HepG2 (cell line): ENCODE measurements around the gene UNC5CL. TPM values are rescaled to one million over a fixed set of nuclear protein-coding genes. Genes with fewer than 3 reads are reported as not detected.

Experiments
- KMT2B ChIP-seq: IDR thresholded peaks from 2 replicates; pipeline ENCODE4 v1.6.1; 2016; ENCODE audit warnings: missing genetic modification reagents, missing compliant biosample characterization
- MYC ChIP-seq: sonication (generic); formaldehyde crosslinking; IDR thresholded peaks from 2 replicates; pipeline ENCODE4 v1.9.0; 2021; ENCODE audit warnings: missing genetic modification reagents, borderline replicate concordance
- NAIF1 ChIP-seq: sonication (generic); formaldehyde crosslinking; IDR thresholded peaks from 2 replicates; pipeline ENCODE4 v1.5.0; 2020; ENCODE audit warnings: mild to moderate bottlenecking, missing genetic modification reagents, borderline replicate concordance
- NPAS2 ChIP-seq: sonication (generic); formaldehyde crosslinking; IDR thresholded peaks from 2 replicates; pipeline ENCODE4 v1.8.0; 2022; ENCODE audit warnings: mild to moderate bottlenecking, missing genetic modification reagents, borderline replicate concordance
- POLR2A ChIP-seq, 2 experiments: IDR thresholded peaks; 2 replicates each; pipeline ENCODE4 v1.6.1; 2011; ENCODE audit warnings: low read depth in 2 of 2, low read length in 2 of 2, mild to moderate bottlenecking in 1 of 2, moderate library complexity in 1 of 2; ENCODE audit not compliant: insufficient read depth in 1 of 2
- XRCC5 ChIP-seq: fragments of 200-400 bp; formaldehyde crosslinking; optimal IDR thresholded peaks from 2 replicates; pipeline ENCODE3; 2017; ENCODE audit warnings: mild to moderate bottlenecking, low read length
- ZNF614 ChIP-seq: IDR thresholded peaks from 2 replicates; pipeline ENCODE4 v1.6.1; 2018; ENCODE audit warnings: missing biosample characterization, missing genetic modification reagents, inconsistent platforms, borderline replicate concordance
- ZNF878 ChIP-seq: sonication (generic); formaldehyde crosslinking; IDR thresholded peaks from 2 replicates; pipeline ENCODE4 v1.8.1; 2023; ENCODE audit warnings: mild to moderate bottlenecking, missing genetic modification reagents, moderate library complexity
- ZNF879 ChIP-seq: sonication (generic); formaldehyde crosslinking; IDR thresholded peaks from 2 replicates; pipeline ENCODE4 v1.8.1; 2023; ENCODE audit warnings: missing genetic modification reagents
- polyA plus RNA-seq, 8 experiments: library from polyadenylated mRNA; depleted of rRNA in 3 of 8; stranded (reverse) in 7 of 8; unstranded in 1 of 8; fragments of >200 nt; fragmentation: Illumina TruSeq in 4 of 8; extraction: Trizol in 4 of 8; gene quantifications; 2 replicates each; pipeline versions ENCODE4 v1.2.1 to v1.2.3, GENCODE V29; 2011 to 2016; ENCODE audit warnings: low read depth in 4 of 8, missing spikeins in 1 of 8, mixed read lengths in 1 of 8; ENCODE audit not compliant: insufficient read depth in 1 of 8
- total RNA-seq, 5 experiments: library from RNA; depleted of rRNA; stranded (reverse); fragments of >200 nt; fragmentation: Illumina TruSeq; extraction: Trizol; gene quantifications; 2 replicates each; pipeline ENCODE4 v1.2.3, GENCODE V29; 2016; ENCODE audit warnings: low read depth in 1 of 5
- TF ChIP-seq, protein P1 (sequence below), 2 experiments: sonication (generic) in 1 of 2; formaldehyde crosslinking in 1 of 2; IDR thresholded peaks; 2 replicates each; pipeline versions ENCODE4 v1.6.1 to v1.9.0; 2014 to 2022; ENCODE audit warnings: antibody characterized with exemption in 1 of 2, borderline replicate concordance in 1 of 2, inconsistent platforms in 1 of 2, low read depth in 1 of 2, missing genetic modification reagents in 1 of 2
- TF ChIP-seq, protein P2 (sequence below): sonication (generic); formaldehyde crosslinking; IDR thresholded peaks from 2 replicates; pipeline ENCODE4 v1.4.0; 2020; ENCODE audit warnings: missing genetic modification reagents
- TF ChIP-seq, protein P3 (sequence below): IDR thresholded peaks from 2 replicates; pipeline ENCODE4 v1.6.1; 2016
- TF ChIP-seq, protein P4 (sequence below): sonication (generic); formaldehyde crosslinking; IDR thresholded peaks from 2 replicates; pipeline ENCODE4 v1.8.0; 2022; ENCODE audit warnings: missing genetic modification reagents, mild to moderate bottlenecking, moderate library complexity, borderline replicate concordance
- TF ChIP-seq, protein P5 (sequence below): sonication (generic); formaldehyde crosslinking; IDR thresholded peaks from 2 replicates; pipeline ENCODE4 v1.5.0; 2020; ENCODE audit warnings: mild to moderate bottlenecking, missing genetic modification reagents
- TF ChIP-seq, protein P6 (sequence below): sonication (generic); formaldehyde crosslinking; IDR thresholded peaks from 2 replicates; pipeline ENCODE4 v1.4.0; 2020; ENCODE audit warnings: low read depth, mild to moderate bottlenecking, missing genetic modification reagents

UNC5CL gene
- total and polyA plus RNA-seq, 2 of the 13 experiments (the other 11 are each of a cell fraction or from before 2014, with no cell fraction given) = 2.4 to 2.5 TPM

DNA sequence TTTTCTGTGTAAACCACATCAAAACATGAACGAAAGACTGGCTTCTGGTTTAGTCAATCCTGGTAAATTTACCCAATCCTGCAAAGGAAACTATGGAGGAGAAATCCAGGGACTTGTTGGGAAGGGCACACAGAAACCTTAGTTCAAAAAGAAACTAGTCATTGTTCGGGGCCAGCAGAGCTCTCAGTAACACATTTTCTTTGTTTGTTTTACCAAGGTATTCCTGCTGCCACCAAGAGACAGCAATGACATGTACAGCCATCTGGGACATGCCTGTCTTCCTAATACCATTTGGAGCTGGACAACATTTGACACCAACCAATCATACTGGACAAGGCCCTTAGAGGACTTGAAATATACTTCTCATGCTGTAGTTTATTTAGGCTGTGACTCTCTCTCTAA, 24.9 kb upstream of the UNC5CL start (continued):
- TF ChIP-seq, protein P1, sequence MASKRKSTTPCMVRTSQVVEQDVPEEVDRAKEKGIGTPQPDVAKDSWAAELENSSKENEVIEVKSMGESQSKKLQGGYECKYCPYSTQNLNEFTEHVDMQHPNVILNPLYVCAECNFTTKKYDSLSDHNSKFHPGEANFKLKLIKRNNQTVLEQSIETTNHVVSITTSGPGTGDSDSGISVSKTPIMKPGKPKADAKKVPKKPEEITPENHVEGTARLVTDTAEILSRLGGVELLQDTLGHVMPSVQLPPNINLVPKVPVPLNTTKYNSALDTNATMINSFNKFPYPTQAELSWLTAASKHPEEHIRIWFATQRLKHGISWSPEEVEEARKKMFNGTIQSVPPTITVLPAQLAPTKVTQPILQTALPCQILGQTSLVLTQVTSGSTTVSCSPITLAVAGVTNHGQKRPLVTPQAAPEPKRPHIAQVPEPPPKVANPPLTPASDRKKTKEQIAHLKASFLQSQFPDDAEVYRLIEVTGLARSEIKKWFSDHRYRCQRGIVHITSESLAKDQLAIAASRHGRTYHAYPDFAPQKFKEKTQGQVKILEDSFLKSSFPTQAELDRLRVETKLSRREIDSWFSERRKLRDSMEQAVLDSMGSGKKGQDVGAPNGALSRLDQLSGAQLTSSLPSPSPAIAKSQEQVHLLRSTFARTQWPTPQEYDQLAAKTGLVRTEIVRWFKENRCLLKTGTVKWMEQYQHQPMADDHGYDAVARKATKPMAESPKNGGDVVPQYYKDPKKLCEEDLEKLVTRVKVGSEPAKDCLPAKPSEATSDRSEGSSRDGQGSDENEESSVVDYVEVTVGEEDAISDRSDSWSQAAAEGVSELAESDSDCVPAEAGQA (IDR thresholded peaks at IDR 0.05; ENCODE audit: low read depth) = no peak
- TF ChIP-seq, protein P1 (CRISPR knock-in tag; IDR thresholded peaks at IDR 0.05; ENCODE audit: borderline replicate concordance) = no peak
- TF ChIP-seq ZNF878 (CRISPR knock-in tag) = no peak; the same call in 1 of the 2 replicates
- TF ChIP-seq NPAS2 = no peak
- TF ChIP-seq ZNF879 (CRISPR knock-in tag) = no peak
- TF ChIP-seq, protein P2, sequence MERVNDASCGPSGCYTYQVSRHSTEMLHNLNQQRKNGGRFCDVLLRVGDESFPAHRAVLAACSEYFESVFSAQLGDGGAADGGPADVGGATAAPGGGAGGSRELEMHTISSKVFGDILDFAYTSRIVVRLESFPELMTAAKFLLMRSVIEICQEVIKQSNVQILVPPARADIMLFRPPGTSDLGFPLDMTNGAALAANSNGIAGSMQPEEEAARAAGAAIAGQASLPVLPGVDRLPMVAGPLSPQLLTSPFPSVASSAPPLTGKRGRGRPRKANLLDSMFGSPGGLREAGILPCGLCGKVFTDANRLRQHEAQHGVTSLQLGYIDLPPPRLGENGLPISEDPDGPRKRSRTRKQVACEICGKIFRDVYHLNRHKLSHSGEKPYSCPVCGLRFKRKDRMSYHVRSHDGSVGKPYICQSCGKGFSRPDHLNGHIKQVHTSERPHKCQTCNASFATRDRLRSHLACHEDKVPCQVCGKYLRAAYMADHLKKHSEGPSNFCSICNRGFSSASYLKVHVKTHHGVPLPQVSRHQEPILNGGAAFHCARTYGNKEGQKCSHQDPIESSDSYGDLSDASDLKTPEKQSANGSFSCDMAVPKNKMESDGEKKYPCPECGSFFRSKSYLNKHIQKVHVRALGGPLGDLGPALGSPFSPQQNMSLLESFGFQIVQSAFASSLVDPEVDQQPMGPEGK (CRISPR knock-in tag) = peak; percentile 57; the same call in 1 of the 2 replicates
- TF ChIP-seq, protein P3, sequence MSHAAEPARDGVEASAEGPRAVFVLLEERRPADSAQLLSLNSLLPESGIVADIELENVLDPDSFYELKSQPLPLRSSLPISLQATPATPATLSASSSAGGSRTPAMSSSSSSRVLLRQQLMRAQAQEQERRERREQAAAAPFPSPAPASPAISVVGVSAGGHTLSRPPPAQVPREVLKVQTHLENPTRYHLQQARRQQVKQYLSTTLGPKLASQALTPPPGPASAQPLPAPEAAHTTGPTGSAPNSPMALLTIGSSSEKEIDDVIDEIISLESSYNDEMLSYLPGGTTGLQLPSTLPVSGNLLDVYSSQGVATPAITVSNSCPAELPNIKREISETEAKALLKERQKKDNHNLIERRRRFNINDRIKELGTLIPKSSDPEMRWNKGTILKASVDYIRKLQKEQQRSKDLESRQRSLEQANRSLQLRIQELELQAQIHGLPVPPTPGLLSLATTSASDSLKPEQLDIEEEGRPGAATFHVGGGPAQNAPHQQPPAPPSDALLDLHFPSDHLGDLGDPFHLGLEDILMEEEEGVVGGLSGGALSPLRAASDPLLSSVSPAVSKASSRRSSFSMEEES (CRISPR knock-in tag) = peak; percentile 27; the same call in 1 of the 2 replicates
- TF ChIP-seq, protein P4, sequence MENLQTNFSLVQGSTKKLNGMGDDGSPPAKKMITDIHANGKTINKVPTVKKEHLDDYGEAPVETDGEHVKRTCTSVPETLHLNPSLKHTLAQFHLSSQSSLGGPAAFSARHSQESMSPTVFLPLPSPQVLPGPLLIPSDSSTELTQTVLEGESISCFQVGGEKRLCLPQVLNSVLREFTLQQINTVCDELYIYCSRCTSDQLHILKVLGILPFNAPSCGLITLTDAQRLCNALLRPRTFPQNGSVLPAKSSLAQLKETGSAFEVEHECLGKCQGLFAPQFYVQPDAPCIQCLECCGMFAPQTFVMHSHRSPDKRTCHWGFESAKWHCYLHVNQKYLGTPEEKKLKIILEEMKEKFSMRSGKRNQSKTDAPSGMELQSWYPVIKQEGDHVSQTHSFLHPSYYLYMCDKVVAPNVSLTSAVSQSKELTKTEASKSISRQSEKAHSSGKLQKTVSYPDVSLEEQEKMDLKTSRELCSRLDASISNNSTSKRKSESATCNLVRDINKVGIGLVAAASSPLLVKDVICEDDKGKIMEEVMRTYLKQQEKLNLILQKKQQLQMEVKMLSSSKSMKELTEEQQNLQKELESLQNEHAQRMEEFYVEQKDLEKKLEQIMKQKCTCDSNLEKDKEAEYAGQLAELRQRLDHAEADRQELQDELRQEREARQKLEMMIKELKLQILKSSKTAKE (CRISPR knock-in tag) = no peak
- TF ChIP-seq KMT2B (CRISPR knock-in tag) = 0 out of 2 replicates have a peak, but pooled peaks have one; percentile 57
- peak; percentile 52; the same call in 1 of the 2 replicates for TF ChIP-seq ZNF614 (CRISPR knock-in tag)
- no peak for TF ChIP-seq MYC
- no peak for TF ChIP-seq POLR2A (IDR thresholded peaks at IDR 0.05; ENCODE audit: insufficient read depth in 1 of 2, low read depth in 2 of 2, low read length in 2 of 2)
- TF ChIP-seq NAIF1 (CRISPR knock-in tag) = 0 out of 2 replicates have a peak, but pooled peaks have one; percentile 15
- TF ChIP-seq, protein P5, sequence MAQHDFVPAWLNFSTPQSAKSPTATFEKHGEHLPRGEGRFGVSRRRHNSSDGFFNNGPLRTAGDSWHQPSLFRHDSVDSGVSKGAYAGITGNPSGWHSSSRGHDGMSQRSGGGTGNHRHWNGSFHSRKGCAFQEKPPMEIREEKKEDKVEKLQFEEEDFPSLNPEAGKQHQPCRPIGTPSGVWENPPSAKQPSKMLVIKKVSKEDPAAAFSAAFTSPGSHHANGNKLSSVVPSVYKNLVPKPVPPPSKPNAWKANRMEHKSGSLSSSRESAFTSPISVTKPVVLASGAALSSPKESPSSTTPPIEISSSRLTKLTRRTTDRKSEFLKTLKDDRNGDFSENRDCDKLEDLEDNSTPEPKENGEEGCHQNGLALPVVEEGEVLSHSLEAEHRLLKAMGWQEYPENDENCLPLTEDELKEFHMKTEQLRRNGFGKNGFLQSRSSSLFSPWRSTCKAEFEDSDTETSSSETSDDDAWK (CRISPR knock-in tag) = no peak
- TF ChIP-seq, protein P6, sequence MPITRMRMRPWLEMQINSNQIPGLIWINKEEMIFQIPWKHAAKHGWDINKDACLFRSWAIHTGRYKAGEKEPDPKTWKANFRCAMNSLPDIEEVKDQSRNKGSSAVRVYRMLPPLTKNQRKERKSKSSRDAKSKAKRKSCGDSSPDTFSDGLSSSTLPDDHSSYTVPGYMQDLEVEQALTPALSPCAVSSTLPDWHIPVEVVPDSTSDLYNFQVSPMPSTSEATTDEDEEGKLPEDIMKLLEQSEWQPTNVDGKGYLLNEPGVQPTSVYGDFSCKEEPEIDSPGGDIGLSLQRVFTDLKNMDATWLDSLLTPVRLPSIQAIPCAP (CRISPR knock-in tag) = no peak
- TF ChIP-seq XRCC5 = peak; percentile 37
